Cerebellar nuclear complex (tissue), 1 donor: Measurements from ENCODE around the gene CLINT1.
"Not testable (repeated sequence)": the region's sequence is repeated elsewhere in the genome, so short reads cannot be mapped to it uniquely, and the experiment has no call there.

Experiments
- DNase-seq, 2 experiments: peaks; one replicate each; lab custom pipeline; 2025; lab: John Stamatoyannopoulos, UW

CLINT1 gene

DNA sequence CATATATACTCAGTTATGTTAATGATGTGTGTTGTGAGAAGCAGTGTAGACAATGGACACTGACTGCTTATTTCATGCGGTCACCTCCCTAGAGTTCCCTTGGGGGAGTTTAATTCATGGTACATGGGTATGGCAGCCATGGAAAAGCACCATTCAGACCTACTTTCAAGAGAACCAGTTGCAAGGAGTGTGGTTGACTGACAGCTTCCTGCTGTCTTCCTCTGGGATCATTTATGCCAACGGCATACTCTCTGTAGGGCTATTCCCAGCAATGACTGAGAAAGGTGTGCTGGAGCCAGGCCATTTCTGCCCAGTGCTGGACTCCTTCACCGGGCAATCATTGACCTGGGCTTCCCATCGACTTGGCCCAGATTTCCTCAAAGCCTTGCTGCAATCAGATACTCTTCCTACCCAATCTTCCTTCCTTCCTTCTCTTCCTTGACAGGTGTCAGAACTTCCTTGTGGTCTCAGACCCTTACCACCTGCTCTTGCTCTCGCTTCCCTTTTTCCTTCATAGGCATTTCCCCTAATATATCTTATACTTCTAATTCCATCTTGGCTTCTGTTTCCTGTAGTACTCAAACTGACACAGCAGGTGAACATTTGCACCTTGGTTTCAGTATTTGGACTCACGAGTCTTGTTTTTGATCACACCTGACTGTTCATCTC, 3.4 kb upstream of the CLINT1 start:
- DNase-seq = no peak

- DNase-seq = no peak
Observed at GRCh38 chr5:157860898-157861890, 2.2 kb upstream of the CLINT1 start.

GRCh38 chr5:157859227-157859575, 256 bp upstream of the CLINT1 start:
- no peak for DNase-seq

DNA sequence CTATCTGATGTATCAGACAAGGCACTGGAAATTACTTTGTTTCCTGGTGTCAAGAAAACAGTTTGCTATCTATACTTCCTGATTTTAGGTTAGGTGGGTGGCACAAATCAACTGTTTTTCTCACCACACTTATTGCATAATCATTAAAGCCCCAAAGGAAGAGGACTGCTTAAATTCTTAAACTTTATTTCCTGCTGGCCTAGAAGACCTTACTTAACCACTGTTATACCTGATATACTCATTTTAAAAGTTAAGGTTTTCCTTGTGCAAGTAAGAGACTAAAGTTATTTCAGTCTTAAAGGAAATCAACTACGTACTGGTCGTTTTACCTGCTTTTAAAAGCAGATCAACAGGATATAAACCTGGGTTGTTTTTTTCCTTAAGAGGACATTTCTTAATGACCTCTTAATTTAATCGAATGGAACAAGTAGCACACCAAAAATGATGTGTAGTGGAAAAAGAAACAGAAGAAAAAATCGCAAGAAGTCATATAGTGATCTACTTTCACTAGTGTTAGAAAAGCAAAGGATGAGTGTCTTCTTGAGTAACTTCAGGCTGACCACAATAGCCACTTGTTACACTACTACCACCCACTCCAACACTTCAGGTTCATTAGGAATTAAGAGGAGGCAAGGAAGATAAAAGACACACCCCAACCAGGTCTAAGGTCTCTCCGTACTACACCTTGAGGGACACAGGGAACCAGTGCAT, 974 bp downstream of the CLINT1 start:
- DNase-seq = no peak

- DNase-seq = no peak
Observed at GRCh38 chr5:157855404-157855994, 3.4 kb downstream of the CLINT1 start.

DNA sequence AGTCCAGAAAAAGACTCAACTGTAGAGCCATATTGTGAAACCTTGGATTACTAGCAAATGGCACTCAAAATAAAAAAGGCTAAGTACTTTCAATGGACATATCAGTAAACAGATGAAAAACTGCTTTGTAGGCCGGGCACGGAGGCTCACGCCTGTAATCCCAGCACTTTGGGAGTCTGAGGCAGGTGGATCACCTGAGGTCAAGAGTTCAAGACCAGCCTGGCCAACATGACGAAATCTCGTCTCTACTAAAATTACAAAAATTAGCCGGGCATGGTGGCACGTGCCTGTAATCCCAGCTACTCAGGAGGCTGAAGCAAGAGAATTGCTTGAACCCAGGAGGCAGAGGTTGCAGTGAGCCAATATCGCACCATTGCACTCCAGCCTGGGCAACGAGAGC, 5.6 kb downstream of the CLINT1 start:
- not testable (repeated sequence) for DNase-seq

DNA sequence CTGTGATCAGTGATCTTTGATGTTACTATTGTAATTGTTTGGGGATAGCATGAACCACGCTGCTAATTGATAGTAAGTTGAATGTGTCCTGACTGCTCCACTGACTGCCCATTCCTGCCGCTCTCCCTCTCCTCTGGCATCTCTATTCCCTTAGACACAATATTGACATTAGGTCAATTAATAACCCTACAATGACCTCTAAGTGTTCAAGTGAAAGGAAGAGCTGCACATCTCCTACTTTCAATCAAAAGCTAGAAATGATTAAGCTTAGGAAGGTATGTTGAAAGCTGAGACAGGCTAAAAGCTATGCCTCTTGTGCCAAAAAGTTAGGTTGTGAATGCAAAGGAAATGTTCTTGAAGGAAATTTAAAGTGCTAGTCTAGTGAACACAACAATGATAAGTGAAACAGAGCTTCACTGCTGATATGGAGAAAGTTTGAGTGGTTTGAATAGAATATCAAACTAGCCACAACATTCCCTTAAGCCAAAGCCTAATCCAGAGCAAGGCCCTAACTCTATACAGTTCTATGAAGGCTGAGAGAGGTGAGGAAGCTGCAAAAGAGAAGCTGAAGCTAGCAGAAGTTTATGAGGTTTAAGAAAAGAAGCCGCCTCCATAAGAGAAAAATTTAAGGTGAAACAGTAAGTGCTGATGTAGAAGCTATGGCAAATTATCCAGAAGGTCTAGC, 12.9 kb downstream of the CLINT1 start:
- DNase-seq = no peak

DNA sequence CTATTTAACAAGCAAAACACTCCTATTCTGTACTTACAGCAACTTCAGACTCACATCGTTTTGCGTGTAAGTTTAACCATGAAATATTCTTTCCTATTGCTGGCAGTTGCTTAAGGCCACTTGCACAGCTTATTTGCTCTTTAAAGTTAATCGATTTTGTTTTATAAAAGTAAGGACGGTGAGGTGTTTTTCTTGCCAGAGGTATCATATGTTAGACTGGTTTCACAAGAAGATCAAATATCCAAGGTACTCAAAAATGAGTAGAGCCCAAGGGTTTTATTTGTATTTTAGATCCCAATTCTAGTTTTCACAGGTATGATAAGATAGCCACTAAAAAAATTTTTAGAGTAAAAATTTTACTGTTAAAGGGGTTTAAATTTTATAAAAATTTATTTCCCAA, 16.2 kb downstream of the CLINT1 start:
- DNase-seq = no peak

- no peak for DNase-seq
Observed at GRCh38 chr5:157842185-157842584, 16.8 kb downstream of the CLINT1 start.

GRCh38 chr5:157839157-157839795, 19.7 kb downstream of the CLINT1 start:
- no peak for DNase-seq

DNA sequence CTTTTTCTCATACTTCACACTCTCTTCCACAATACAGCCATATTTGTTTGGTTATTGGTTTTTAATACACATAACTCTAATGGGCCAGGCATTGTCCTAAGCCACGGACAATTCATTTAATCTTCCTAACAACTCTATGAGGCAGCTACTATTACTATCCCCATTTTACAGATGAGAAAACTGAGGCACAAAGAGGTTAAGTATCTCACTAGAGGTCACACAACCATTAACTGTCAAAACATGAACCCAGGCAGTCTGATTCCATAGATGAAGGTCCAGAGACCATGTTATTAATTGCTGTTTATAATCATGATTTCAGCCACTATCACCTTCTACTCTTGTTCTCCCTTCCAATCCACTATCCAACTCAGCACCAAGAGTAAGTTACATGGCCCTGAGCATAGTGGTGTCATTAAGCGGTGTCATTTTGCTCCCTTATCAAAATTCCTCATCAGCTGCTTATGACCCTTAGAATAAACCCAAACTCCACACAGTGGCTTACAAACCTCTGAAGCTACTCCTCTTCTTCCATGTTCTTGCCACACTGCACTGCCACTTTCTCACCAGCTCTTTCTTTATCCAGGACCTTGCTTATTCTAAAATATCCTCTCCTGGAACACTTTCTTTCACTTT, 22.7 kb downstream of the CLINT1 start:
- no peak for DNase-seq

DNA sequence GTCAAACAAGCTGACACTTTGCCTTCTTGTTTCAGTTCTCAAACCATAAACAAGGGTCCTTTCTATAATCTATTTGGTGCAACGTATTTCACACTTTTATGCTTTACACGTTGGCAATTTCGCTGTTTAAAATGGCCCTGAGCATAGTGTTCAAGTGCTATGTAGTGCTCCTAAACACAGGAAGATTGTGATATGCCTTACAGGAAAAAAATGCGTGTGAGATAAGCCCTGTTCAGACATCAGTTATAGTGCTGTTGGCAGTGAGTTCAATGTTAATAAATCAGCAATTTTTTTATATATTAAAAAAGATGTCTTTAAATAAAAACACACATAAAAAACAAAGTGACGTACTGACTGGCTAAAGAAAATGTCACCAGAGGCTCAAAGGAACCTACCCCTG, 23.9 kb downstream of the CLINT1 start:
- DNase-seq = no peak

GRCh38 chr5:157828944-157829639, 29.9 kb downstream of the CLINT1 start:
- no peak for DNase-seq

DNA sequence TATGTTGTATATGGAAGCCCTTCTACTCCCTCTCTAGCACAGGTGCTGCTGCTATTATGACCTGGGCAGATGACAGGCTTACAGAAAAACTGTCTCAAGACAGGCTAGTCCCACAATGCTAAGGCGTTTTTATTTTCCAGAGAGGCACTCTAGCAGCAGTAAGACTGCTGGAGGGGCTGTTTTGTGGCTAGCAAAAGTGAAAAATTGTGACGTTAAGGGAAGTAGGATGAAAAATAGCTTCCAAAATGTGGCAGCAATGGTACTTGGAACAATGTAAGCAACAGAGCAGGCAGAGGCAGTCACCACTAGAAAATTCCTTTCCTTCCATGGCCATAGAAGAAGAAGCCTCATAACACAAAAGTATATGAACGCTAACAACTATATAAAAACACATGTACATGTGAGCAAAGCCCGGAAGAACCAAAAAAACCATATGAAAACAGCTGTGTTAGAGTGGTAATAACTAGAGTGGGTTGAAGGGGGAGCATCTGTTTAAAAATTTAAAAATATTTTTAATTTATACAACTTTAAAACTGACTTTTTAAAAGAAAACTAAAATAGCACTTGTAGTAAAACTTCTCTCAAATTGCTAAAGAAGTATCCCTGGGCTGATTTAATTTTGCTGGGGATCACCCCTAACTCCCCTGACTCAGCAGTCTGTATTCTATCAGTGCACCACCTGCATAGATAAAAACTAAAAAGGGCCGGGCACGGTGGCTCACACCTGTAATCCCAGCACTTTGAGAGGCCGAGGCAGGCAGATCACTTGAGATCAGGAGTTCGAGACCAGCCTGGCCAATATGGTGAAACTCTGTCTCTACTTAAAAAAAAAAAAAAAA, 30.6 kb downstream of the CLINT1 start:
- DNase-seq = no peak

DNA sequence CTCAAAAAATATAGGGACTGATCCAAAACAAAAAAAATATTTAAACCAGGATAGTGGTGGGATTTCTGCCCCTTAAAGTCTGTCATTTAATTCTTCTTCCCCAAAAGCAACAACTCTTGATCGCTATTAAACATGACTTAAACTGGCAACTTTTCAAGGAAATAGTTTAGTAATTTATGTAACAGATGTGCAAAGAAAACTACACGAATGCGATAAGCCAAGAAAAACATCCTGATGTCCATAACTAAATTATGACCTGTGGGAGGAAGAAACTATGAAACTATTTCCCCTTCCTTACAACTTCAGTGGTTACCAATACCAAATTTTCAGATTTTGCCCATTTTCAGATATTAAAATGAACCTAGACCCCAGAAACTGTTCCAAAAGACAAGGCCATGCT, 31.5 kb downstream of the CLINT1 start:
- no peak for DNase-seq

DNA sequence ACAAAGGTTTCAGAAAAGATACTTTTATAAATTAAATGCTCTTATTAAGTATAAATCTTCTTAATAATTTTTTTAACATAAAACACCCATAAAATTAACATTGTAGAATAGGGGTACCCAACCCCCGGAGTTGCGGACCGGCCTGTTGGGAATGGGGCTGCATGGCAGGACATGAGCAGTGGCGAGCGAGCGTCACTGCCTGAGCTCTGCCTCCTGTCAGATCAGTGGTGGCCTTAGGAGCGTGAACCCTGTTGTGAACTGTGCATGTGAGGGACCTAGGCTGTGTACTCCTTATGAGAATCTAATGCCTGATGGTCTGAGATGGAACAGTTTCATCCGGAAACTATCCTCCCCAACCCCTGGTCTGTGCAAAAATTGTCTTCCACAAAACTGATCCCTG, 35.3 kb downstream of the CLINT1 start:
- no peak for DNase-seq

DNA sequence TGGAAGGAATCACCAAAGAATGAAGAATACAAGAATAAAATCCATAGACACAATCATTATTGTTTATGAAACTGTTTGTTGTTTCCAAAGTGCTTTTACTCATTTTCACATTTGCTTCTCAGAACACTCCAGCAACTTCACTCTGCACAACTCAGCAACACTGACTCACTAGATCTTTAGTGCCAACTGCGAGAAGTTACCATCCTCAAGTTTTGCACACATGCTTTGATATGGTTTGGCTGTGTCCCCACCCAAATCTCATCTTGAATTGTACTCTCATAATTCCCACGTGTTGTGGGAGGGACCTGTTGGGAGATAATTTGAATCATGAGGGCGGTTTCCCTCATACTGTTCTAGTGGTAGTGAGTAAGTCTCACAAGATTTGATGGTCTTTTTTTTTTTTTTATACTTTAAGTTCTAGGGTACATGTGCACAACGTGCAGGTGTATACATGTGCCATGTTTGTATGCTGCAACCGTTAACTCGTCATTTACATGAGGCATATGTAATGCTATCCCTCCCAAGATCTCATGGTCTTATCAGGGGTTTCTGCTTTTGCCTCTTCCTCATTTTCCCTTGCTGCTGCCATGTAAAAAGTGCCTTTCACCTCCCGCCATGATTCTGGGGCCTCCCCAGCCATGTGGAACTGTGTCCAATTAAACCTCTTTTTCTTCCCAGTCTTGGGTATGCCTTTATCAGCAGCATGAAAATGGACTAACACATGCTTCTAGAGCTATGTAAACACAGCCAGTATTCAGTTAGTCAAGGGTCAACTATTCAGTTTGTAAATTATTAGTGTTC, 36.9 kb downstream of the CLINT1 start:
- no peak for DNase-seq

- no peak for DNase-seq
Observed at GRCh38 chr5:157821405-157821804, 37.5 kb downstream of the CLINT1 start.
